GM21619 (cell line): ENCODE results near the gene B4GAT1.
A peak's percentile ranks its signal among the peaks of the same experiment; 100 is the strongest.

Source experiments
- ATAC-seq: cut with Tn5 transposase; IDR thresholded peaks from one replicate; pipeline ENCODE4 v1.9.1; 2021; ENCODE audit not compliant: unreplicated experiment

Gene B4GAT1

GRCh38 chr11:66338276-66339161 is 8.9 kb downstream of the B4GAT1 start:
- no peak for ATAC-seq

DNA sequence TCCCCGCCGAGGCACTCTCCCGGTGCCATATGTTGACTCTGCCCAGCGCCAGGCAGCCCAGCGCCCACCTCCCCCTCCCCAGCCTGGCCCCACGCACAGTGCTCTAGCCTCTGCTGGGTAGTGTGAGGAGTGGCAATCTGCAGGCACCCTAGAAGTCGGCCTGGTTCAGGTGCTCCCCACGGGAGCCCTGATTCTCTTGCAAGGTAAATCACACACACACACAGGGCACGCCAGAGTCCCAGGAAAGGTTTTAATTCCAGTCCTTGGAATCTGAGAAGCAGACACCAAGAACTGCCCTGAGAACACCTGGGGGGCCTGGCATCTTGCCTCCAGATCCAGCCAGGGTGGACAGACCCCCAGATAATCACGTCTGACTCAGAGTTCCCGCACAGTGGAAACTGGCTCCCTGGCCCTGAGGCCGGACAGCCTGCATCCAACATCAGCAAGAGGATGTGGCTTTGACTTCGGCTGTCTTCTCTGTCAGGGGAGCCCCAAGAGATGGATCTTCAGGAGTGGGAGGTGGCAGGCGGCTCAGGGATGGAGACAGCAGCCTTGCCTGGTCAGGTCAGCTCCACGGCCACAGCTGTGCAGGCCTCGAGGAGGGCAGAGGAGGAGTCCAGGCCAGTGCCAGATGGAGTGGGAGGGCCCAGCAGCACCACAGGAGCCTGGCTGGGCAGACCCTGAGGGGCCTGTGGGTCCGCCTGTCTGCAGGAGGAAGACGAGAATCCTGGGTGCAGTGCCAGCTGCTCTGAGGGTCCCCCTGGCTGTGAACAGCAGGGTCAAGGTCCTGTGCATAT is 10.1 kb downstream of the B4GAT1 start:
- no peak for ATAC-seq

GRCh38 chr11:66336234-66337102 is 11.0 kb downstream of the B4GAT1 start, which contains the start of gene RIN1:
Gene RIN1, minus strand, starts transcription at chr11:66336434. Its CDS starts 32 bp downstream, at chr11:66336402.
- peak; percentile 78 for ATAC-seq

GRCh38 chr11:66335531-66336233 is 11.7 kb downstream of the B4GAT1 start:
- ATAC-seq: no peak

GRCh38 chr11:66334605-66335442 is 12.6 kb downstream of the B4GAT1 start:
- ATAC-seq: no peak

- ATAC-seq: no peak
Measured at GRCh38 chr11:66333896-66334604, 13.4 kb downstream of the B4GAT1 start.

GRCh38 chr11:66333220-66333877 is 14.1 kb downstream of the B4GAT1 start:
- no peak for ATAC-seq

DNA sequence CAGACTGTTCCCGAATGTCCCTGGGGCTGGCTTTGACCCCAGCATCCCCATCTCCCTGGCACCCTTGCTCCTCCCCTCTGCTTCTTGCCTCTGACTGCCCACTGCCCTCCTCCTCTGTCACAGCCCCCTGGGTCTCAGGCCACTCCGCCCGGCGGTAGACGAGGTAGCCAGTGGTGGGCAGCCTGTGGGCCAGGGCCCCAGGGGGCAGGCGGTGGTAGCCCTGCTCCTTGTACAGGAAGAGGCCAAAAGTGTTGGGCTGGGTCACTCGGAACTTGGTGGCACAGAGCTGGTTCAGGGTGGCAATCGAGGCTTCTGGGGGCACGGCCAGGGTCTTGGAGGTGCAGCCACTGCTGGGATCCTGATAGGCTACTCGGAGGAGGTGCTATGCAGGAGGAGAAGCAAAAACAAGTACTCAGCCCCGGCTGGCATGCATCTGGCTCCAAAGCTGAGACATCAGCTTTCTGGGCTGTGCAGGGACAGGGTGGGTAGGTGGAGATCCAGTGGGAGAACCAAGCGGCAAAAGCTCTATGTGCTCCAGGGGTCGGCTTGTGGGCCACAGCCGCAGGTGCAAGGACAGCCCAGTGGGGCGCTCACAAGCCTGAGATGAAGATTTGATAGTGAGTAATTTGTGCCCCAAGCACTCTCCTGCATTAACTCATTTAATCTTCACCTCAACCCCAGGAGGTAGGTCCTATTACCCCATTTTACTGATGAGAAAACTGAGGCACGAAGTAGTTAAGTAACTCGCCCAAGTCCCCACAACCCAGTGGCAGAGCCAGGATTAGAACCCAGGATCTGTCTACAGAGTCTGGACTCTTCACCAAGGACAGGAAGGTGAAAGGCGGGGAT is 14.8 kb downstream of the B4GAT1 start:
- ATAC-seq: no peak

DNA sequence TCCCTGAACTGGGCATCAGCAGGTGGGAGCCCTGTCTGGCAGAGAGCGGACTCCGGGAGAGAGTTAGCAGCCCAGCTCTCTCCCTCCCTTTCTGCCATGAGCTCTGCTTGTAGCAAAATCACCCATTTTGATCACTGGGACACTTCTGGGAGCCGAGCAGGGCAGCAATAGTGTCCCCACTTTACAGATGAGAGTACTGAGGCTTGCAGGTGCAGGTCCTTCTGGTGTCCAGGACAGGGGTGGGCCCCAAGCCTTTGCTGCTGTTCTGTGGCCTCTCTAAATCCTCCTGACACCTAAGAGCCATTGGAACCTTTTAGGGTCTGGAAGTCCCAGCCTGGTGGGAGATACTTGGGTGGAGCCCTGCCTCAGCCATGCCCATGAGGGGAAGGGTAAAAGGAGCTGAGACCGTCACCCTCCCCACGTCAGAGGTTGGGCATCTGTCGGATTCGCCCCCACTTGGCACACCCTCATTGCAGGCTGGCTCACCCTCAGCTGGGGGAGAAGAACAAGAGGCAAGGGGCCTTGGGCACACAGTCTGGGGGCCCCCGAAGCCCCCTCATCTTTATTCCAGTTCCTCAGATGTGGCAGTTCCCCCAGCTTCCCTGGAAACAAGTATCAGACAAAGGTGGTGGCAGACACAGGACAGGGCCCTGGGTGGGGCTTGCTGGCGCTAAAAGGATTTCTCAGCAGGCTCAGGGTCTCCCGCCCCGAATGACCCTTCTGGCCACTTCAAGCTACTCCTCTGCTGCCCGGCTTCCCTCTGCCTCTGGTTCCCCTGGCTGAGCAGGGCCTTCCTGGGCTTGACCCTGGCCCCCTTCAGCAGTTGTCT is 15.7 kb downstream of the B4GAT1 start:
- ATAC-seq: no peak

GRCh38 chr11:66330931-66331330 is 16.5 kb downstream of the B4GAT1 start:
- ATAC-seq: no peak

DNA sequence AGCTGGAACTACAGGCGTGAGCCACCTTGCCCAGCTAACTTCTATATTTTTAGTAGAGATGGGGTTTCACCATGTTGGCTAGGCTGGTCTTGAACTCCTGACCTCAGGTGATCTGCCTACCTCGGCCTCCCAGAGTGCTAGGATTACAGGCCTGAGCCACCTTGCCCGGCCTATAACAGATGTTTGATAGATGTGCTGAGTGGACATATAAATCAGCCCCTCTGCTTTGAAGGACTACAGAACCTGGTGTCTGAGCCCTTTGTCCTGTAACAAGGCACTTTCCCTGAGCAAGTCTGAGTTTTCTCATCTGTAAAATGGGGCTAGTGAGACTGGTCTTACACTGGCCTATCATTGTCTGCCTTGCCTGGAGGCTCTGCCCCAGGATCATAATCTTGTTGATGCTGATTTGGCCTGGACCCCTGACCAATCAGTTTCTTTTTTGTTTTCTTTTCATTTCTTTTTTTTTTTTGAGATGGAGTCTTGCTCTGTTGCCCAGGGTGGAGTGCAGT is 18.2 kb downstream of the B4GAT1 start:
- no peak for ATAC-seq

DNA sequence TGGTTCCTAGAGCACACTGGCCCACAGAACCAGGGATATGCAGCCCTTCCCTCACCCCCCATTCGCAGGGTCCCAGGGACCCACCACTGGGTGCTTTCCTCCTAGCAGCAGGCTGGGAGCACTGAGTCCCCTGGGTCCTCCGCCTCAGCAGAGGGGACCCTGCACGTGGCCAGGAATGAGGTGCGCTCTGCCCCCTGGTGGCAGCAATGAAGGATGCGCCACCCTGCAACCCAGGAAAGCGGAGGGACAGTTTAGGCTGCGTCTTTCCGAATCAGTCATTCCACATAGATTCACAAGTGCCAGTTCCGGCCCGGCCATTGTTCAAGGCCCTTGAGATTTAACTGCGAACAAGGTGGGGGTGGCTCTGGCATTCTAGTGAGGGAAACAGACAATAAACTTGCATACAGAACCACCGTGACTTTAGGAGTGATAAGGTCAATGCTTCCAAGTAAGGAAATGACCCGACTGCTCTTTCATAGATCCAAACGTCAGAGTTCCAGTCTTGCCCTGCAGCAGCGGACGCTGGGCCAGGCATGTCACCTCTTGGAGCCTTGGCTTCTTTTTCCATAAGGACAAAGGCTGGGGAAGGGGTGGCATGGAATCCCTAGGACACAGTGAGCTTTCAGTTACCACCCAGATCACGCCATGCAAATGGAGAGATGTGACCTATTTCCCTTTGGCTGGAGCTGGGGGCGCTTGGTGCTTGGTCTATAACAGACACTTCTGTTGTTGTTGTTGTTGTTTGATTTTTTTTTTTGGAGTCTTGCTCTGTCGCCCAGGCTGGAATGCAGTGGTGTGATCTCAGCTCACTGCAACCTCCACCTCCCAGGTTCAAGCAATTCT is 18.9 kb downstream of the B4GAT1 start:
- peak; percentile 78 for ATAC-seq

- no peak for ATAC-seq
Measured at GRCh38 chr11:66328031-66328301, 19.5 kb downstream of the B4GAT1 start.

DNA sequence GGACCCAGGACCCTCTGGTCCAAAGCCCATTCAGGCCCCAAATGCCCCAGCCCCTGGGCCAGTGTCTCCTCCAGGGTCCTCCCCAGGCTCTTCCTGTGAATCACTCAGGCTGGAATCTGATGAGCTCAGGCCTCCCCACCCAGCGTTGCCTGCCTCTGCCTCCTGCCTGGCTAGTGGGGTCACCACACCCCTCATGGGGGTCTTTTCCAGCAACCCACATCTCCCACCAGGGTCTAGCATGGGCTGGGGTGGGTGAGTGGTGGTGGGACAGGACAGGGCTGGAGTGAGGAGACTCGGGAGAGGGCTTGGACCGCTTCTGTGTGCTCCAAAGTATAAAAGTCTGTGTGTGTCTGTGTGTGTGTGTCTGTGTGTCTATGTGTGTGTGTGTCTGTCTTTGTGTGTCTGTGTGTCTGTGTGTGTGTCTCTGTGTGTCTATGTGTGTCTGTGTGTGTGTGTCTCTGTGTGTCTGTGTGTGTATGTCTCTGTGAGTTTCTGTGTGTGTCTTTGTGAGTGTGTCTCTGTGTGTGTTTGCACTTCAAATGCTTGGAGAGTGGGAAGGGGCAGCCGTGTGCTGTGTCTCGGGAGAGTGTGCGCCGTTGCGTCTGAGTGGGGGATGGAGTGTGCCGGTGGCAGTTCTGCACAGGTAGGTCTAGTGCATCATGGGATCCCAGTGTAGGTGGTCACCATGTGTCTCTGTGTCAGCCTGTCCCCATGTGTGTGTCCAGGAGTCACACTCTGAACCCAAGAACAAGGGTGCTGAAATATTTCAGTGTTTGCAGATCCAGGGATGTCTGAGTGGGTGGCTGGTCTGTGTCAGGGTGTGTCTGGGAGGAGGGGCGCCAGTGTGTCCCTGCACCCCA is 20.0 kb downstream of the B4GAT1 start:
- no peak for ATAC-seq
